ENCODE results near the gene SGMS1. TPM values are rescaled to one million over a fixed set of nuclear protein-coding genes. Genes with fewer than 3 reads are reported as not detected.

The SGMS1 gene
- total RNA-seq, 6 experiments from 2014 or later = 13.6 to 49.8 (median 20.0) TPM

GRCh38 chr10:50627896-50628295, 4.1 kb upstream of the SGMS1 start:
- Histone ChIP-seq H3K27ac (no peak overlapping the region), H3K36me3 (no peaks in the 10 kb centered on the region), H3K4me3 (no peak overlapping the region), H3K4me1 (no peaks in the 10 kb centered on the region), H3K9me3 (no peaks in the 10 kb centered on the region), H3K27me3 (no peaks in the 10 kb centered on the region)
- DNase-seq = no peak
- intact Hi-C loops (cut with DNase I) = loop anchor here in 1 of 2 donors (10.0 kb wide), 1 partner anchor 53 kb away; no protein-coding TSS in a partner anchor
- WGBS (ENCODE audit: insufficient coverage, low coverage, low lambda C conversion rate, missing lambda C conversion rate) = 55% methylated on average over 4 of the region's 4 CpGs
- no peak for ATAC-seq
- TF ChIP-seq CTCF (IDR thresholded peaks at IDR 0.05) = no peak
- no peak for TF ChIP-seq POLR2A (IDR thresholded peaks at IDR 0.05)

GRCh38 chr10:50627443-50627842, 3.7 kb upstream of the SGMS1 start:
- no peak for TF ChIP-seq CTCF (IDR thresholded peaks at IDR 0.05)
- TF ChIP-seq POLR2A (IDR thresholded peaks at IDR 0.05) = no peak
- Histone ChIP-seq H3K4me1 (no peaks in the 10 kb centered on the region), H3K9me3 (no peaks in the 10 kb centered on the region), H3K27me3 (no peaks in the 10 kb centered on the region), H3K4me3 (no peak overlapping the region), H3K36me3 (no peaks in the 10 kb centered on the region), H3K27ac (no peak overlapping the region)
- no peak for ATAC-seq
- intact Hi-C loops (cut with DNase I) = loop anchor here in 1 of 2 donors (10.0 kb wide), 1 partner anchor 53 kb away; no protein-coding TSS in a partner anchor
- WGBS (ENCODE audit: insufficient coverage, low coverage, low lambda C conversion rate, missing lambda C conversion rate) = 80% methylated on average over 1 of the region's 1 CpG
- no peak for DNase-seq

- H3K4me1 ChIP-seq = peaks cover 0 to 12% (median 6%) of the 10 kb centered on the region in 4 donors
- H3K36me3 ChIP-seq = no peaks in the 10 kb centered on the region
- intact Hi-C loops (cut with DNase I) = loop anchor here in 1 of 2 donors (10.0 kb wide), 1 partner anchor 51 kb away; no protein-coding TSS in a partner anchor
- 3% methylated on average over 6 of the region's 6 CpGs for WGBS (ENCODE audit: insufficient coverage, low coverage, low lambda C conversion rate, missing lambda C conversion rate)
- H3K4me3 ChIP-seq = peak overlapping the region; percentile 88 to 97 (median 91)
- H3K27ac ChIP-seq = peak overlapping the region; percentile 93 to 97 (median 95)
- no peak for DNase-seq
- no peak for ATAC-seq
- H3K27me3 ChIP-seq = no peaks in the 10 kb centered on the region
- H3K9me3 ChIP-seq = no peaks in the 10 kb centered on the region
- TF ChIP-seq POLR2A (IDR thresholded peaks at IDR 0.05) (no peak), CTCF (IDR thresholded peaks at IDR 0.05) (no peak)
These were observed 1.9 kb upstream of the SGMS1 start for GRCh38 chr10:50625649-50626132.

GRCh38 chr10:50624866-50625501, 1.2 kb upstream of the SGMS1 start:
- H3K36me3 ChIP-seq = no peaks in the 10 kb centered on the region
- peak overlapping the region; percentile 88 to 97 (median 91) for H3K4me3 ChIP-seq
- intact Hi-C loops (cut with DNase I) = loop anchor here in 1 of 2 donors (10.0 kb wide), 1 partner anchor 50 kb away; no protein-coding TSS in a partner anchor
- peak; percentile 32 to 43 (median 37) for TF ChIP-seq CTCF (IDR thresholded peaks at IDR 0.05)
- peak; percentile 58 for TF ChIP-seq POLR2A (IDR thresholded peaks at IDR 0.05)
- peak; percentile 90 to 92 (median 91) for DNase-seq
- peaks cover 0 to 16% (median 6%) of the 10 kb centered on the region in 4 donors for H3K4me1 ChIP-seq
- no peaks in the 10 kb centered on the region for H3K27me3 ChIP-seq
- peak; percentile 50 to 72 (median 64) for ATAC-seq
- no peaks in the 10 kb centered on the region for H3K9me3 ChIP-seq
- peak overlapping the region; percentile 93 to 97 (median 95) for H3K27ac ChIP-seq
- under 1% methylated on average over 23 of the region's 58 CpGs for WGBS (ENCODE audit: insufficient coverage, low coverage, low lambda C conversion rate, missing lambda C conversion rate)
